ENCODE data around the gene PLA2G4D. TPM values are rescaled to one million over a fixed set of nuclear protein-coding genes. Genes with fewer than 3 reads are reported as not detected.
"Not testable (repeated sequence)": the region's sequence is repeated elsewhere in the genome, so short reads cannot be mapped to it uniquely, and the experiment has no call there.

PLA2G4D gene
- total RNA-seq, 2 experiments from 2014 or later: not detected

DNA sequence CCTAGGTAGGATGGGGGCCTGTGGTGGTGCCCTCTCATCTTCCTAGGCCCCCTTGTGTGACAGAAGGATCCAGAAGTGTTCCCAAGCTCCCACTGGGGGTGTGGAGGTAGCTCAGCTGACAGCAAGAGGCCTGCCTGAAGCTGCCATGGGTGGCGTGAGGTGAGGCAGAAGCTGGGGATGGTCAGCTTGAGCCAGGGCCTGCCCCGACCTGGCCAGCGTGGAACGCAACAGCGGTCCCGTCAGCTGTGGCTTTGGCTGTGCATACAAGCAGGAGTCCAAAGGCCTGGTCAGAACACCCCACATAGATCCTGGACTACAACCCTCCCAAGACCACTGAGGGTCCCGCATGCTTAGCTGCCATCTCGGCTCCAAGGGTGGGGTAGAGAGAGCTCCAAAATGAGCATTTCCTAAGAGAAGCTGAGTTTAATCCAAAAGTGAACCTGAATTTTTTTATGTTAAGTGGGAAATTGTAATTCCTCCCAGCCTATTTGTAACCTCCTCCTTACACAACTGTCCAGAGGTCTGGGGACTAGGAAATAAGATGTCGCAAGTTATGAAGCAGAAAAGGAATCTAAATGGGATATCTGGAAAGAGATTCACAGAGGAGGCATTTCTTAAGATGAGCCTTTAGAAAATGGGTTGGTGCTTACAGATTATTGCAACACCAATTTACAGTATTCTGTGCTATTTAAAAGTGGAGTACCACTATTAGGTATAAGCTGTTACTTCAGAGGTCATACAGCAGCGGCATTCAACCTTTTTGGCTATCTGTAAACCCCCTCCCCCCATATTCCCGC is 9.9 kb upstream of the PLA2G4D start:
- Mint-ChIP-seq H3K36me3 (ENCODE audit: low read depth) (no peaks in the 10 kb centered on the region), H3K27me3 (peaks cover 14% of the 10 kb centered on the region), H3K9me3 (ENCODE audit: low read depth) (no peaks in the 10 kb centered on the region), H3K4me1 (peaks cover 14% of the 10 kb centered on the region), H3K27ac (no peak overlapping the region), H3K4me3 (no peak overlapping the region)
- DNase-seq (no peak), ATAC-seq (no peak)
- ChIA-PET POLR2A (interaction anchor here (0.7 kb wide), 1 partner anchor 330 kb away, joined by 3 read pairs; the partner anchor contains the start of gene MAPKBP1), CTCF (no interaction called here)
- intact Hi-C loops (cut with DNase I, micrococcal nuclease): no loop called here

DNA sequence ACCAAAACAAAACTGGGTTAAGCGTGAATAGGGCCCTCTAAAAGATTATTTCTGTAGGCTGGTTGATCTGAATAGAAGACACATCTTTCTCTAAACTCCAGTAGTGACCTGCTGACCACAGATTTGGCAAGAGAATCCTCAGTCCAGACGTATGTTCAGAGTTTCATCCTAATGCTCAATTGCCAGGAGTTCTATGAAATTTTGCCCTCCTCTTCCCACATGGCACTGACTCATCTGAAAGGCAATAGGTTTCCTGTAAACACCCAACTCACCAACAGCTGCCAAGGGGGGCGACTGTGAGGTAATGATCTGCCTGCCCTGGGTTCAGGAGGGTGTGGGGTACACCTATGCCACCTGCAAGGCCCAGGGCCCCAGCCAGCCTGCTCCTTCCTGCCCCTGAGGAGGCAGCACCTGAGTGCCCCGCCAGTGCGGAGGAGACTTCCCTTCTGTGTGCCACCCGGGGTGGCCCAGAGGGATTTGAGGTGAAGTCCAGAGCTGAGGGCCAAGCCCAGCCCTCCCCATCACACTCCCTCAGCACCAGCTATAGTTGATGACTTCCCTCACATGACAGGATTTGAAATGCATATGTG is 8.4 kb upstream of the PLA2G4D start:
- ATAC-seq (no peak), DNase-seq (no peak)
- Mint-ChIP-seq H3K36me3 (ENCODE audit: low read depth) (no peaks in the 10 kb centered on the region), H3K27ac (no peak overlapping the region), H3K4me1 (peaks cover 6% of the 10 kb centered on the region), H3K27me3 (peaks cover 7% of the 10 kb centered on the region), H3K9me3 (ENCODE audit: low read depth) (no peaks in the 10 kb centered on the region), H3K4me3 (no peak overlapping the region)
- intact Hi-C loops (cut with DNase I, micrococcal nuclease): no loop called here
- CTCF ChIA-PET: interaction anchor here (0.6 to 0.7 kb wide), 2 partner anchors 8 to 113 kb away, joined by 3 to 5 read pairs; no protein-coding TSS in a partner anchor
- POLR2A ChIA-PET: no interaction called here

DNA sequence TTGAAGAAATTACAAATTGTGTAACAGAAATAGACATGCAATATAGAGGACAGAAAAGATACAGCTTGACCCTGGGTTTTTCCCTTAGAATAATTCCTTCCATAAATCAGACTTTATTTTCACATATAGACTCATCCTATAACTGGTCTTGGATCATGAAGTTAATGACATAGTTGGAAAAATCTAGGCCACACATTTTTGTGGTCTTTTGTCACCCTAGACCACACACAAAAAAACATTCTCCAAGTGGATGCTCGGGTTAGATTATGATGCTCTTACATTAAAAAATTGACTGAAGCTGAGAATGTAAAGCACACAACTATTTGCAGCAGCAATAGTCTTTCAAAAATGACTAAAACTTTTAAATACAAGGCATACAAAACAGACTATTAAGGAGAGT is 7.5 kb upstream of the PLA2G4D start:
- intact Hi-C loops (cut with DNase I, micrococcal nuclease): no loop called here
- no peaks in the 10 kb centered on the region for H3K36me3 Mint-ChIP-seq (ENCODE audit: low read depth)
- H3K27ac Mint-ChIP-seq: no peak overlapping the region
- ATAC-seq (no peak), DNase-seq (no peak)
- ChIA-PET POLR2A (no interaction called here), CTCF (interaction anchor here (0.6 kb wide), 1 partner anchor 9 kb away, joined by 3 read pairs; no protein-coding TSS in a partner anchor)
- H3K27me3 Mint-ChIP-seq: peaks cover 3% of the 10 kb centered on the region
- no peaks in the 10 kb centered on the region for H3K4me1 Mint-ChIP-seq
- no peak overlapping the region for H3K4me3 Mint-ChIP-seq
- no peaks in the 10 kb centered on the region for H3K9me3 Mint-ChIP-seq (ENCODE audit: low read depth)

DNA sequence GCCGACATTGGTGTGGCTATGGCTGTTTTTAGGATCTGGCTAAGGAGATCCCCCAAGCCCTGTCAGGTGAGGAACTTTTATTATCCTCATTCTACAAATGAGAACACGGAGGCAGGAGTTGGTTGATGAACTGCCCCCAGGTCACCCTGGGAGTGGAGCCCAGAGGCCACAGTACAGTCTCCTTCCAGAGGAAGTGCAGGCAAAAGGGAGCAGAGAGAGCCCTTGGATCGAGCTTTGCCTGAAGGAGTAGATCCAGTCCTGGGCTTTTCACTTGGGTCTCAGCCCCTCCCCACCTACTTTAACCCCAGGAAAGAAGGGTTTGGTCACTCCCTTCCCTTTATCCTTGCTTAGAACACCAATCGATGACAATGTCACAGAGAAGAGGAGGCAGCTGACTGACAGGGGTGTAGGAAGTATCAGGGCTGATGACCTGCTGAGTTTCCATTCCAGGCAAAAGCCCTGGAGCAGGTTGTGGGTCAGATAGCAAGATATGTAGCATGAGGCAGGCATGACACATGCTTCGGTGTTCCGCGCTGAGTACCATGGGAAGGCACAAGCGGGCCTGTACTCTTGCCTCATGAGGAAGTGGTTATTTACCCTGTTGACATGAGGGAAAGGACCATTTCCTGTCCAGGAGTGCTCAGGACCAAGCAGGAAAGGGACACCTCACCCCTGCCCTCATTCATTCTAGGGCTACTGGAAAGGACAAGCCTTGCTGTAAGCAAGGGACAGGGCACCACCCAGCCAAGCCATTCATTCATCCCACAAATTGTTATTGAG is 5.8 kb upstream of the PLA2G4D start:
- H3K36me3 Mint-ChIP-seq (ENCODE audit: low read depth): no peaks in the 10 kb centered on the region
- no peaks in the 10 kb centered on the region for H3K9me3 Mint-ChIP-seq (ENCODE audit: low read depth)
- CTCF ChIA-PET: no interaction called here
- ATAC-seq (no peak), DNase-seq (no peak)
- intact Hi-C loops (cut with DNase I, micrococcal nuclease): no loop called here
- no peak overlapping the region for H3K27ac Mint-ChIP-seq
- no peak overlapping the region for H3K4me3 Mint-ChIP-seq
- POLR2A ChIA-PET: no interaction called here
- no peaks in the 10 kb centered on the region for H3K4me1 Mint-ChIP-seq
- no peaks in the 10 kb centered on the region for H3K27me3 Mint-ChIP-seq

DNA sequence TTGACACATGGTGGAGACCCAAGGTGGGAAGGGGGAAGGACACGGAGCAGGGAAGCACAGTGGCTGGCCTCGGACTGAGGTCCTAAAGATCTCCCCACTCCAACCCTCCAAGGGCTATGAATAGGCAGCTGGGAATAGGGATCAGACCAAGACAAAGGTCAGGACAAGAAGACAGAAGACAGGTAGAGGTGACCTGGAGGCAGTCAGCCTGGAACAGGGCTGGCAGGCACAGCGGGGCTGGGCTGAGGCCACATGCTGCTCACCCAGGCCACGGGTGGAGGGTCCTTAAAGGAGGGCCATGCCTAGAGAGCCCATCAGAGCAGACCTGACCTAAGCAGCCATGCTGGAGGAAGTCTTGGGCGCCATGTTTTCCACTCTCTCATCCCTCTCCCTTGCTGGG is 2.7 kb upstream of the PLA2G4D start:
- Mint-ChIP-seq H3K36me3 (ENCODE audit: low read depth) (no peaks in the 10 kb centered on the region), H3K27me3 (no peaks in the 10 kb centered on the region), H3K27ac (no peak overlapping the region), H3K4me1 (peaks cover 2% of the 10 kb centered on the region), H3K4me3 (no peak overlapping the region), H3K9me3 (ENCODE audit: low read depth) (no peaks in the 10 kb centered on the region)
- POLR2A ChIA-PET: no interaction called here
- ATAC-seq (no peak), DNase-seq (no peak)
- intact Hi-C loops (cut with DNase I, micrococcal nuclease): no loop called here
- CTCF ChIA-PET: interaction anchor here (0.5 kb wide), 2 partner anchors 36 to 399 kb away, joined by 3 to 4 read pairs; no protein-coding TSS in a partner anchor

DNA sequence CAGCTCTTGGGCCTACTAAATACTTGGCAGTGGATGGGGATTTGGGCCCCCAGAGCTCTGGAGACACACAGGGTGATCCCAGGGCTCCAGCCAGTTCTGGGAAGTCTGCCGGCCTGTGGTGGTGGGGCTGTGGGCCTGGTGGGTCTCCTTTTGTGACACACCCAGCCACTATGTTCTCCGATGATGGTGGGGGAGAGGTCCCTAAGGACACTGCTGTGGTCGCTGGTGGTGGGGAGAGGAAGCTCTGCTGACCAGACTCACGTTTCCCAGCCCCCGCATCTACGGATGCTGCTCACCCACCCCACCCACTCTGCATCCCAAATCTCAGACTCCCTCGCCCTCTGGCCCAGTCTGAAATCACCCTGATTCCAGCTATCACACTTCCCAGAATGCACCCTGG is 396 bp downstream of the PLA2G4D start:
- POLR2A ChIA-PET: no interaction called here
- no peak for DNase-seq
- Mint-ChIP-seq H3K27ac (no peak overlapping the region), H3K4me3 (no peak overlapping the region), H3K9me3 (ENCODE audit: low read depth) (no peaks in the 10 kb centered on the region), H3K4me1 (peaks cover 4% of the 10 kb centered on the region), H3K27me3 (no peaks in the 10 kb centered on the region), H3K36me3 (ENCODE audit: low read depth) (no peaks in the 10 kb centered on the region)
- ATAC-seq: no peak
- intact Hi-C loops (cut with DNase I, micrococcal nuclease): no loop called here
- CTCF ChIA-PET: interaction anchor here (1.2 kb wide), 1 partner anchor 45 kb away, joined by 4 read pairs; no protein-coding TSS in a partner anchor

DNA sequence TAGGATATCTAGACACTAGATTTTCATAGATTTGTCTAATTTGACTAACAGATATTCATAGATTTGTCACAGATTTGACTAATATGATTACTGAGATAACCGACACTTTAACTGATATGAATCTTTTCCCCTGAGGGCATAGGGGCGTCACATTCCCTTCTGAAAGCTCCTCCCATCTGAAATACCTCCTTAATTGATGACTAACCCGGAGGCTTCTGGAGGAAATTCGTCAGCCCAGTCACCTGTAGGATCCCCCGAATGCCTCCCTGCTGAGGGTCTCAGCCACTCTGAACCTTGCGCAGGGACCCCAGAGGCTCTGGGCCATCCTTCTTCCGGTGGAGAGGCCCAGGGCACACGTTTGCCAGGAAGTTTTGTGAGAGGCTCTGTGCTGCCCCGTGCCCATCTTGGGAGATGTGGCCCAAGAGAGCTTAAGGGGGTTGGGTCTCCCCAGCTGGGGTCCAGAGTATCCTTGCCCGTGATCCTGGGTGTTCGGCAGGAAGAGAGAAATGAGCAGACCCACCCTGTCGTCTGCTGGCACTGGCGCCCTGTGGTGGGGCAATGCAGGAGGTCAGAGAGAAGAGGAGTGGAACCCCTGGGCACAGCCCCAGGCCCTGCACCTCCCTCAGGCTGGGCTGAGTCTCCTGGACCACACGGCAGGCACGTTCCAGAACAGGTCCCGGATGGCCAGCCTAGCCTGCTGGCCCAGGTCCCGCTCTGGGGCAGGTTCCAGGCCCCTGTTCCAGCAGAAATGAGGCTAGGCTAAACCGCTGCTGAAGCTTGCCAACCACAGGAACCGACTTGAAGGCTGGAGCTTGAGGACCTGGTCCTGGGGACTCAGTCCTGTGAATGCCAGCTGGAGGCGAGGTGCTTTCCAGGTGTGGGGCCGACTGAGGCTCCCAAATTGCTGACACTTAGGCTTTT is 1.7 kb downstream of the PLA2G4D start:
- Mint-ChIP-seq H3K9me3 (ENCODE audit: low read depth) (no peaks in the 10 kb centered on the region), H3K4me3 (no peak overlapping the region), H3K36me3 (ENCODE audit: low read depth) (no peaks in the 10 kb centered on the region), H3K27me3 (no peaks in the 10 kb centered on the region), H3K4me1 (peaks cover 4% of the 10 kb centered on the region), H3K27ac (no peak overlapping the region)
- no peak for DNase-seq
- ATAC-seq: peak; percentile 64
- CTCF ChIA-PET: interaction anchor here (0.7 to 0.9 kb wide), 3 partner anchors 9 to 102 kb away, joined by 3 to 5 read pairs (median 3); no protein-coding TSS in a partner anchor
- POLR2A ChIA-PET: no interaction called here
- intact Hi-C loops (cut with DNase I, micrococcal nuclease): no loop called here

DNA sequence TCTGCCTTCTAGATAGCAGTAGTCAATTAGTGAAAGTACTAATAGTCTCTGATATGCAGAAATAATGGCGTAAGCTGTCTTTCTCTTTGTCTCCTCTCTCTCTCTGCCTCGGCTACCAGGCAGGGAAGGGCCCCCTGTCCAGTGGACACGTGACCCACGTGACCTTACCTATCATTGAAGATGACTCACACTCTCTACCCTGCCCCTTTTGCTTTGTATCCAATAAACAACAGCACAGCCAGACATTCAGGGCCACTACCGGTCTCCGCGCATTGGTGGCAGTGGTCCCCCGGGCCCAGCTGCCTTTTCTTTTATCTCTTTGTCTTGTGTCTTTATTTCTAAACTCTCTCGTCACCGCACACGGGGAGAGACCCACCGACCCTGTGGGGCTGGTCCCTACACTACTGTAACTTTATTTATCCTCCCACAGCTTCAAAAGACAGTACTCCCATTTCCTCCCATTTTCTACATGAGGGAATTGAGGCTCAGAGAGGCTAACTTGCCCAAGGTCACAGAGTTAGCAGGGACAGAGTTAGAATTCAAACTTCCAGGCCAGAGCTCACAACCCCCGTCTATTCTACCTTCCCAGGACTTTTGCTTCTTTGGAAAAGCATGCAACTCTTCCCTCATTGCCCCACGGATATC is 2.5 kb downstream of the PLA2G4D start:
- H3K27ac Mint-ChIP-seq; H3K9me3 Mint-ChIP-seq (ENCODE audit: low read depth); intact Hi-C loops (cut with DNase I, micrococcal nuclease); H3K36me3 Mint-ChIP-seq (ENCODE audit: low read depth); H3K4me1 Mint-ChIP-seq; ATAC-seq; H3K27me3 Mint-ChIP-seq; POLR2A ChIA-PET; DNase-seq; H3K4me3 Mint-ChIP-seq: not testable (repeated sequence)
- CTCF ChIA-PET: interaction anchor here (0.7 to 1.2 kb wide), 3 partner anchors 8 to 101 kb away, joined by 3 to 5 read pairs (median 3); no protein-coding TSS in a partner anchor

DNA sequence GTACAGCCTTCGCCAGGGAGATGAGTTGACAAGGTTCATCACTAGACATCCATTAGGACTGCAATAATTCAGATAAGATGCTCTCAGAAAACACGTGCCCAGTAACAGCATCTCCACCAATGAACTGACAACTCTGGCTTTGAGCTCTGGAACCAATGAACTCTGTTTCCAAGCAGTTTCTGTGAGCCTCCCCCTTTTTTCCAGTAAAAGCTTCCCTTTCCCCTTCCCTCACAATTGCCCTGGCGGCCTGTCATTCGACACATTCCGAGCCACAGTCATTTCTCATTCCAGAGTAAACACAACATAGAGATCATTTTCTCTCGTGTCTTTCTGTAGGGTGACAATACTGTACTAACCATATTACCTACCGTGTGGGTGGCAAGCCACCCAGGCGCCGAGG is 3.6 kb downstream of the PLA2G4D start:
- intact Hi-C loops (cut with DNase I, micrococcal nuclease): no loop called here
- no peak for DNase-seq
- Mint-ChIP-seq H3K27me3 (no peaks in the 10 kb centered on the region), H3K36me3 (ENCODE audit: low read depth) (no peaks in the 10 kb centered on the region), H3K9me3 (ENCODE audit: low read depth) (no peaks in the 10 kb centered on the region), H3K27ac (no peak overlapping the region), H3K4me3 (no peak overlapping the region), H3K4me1 (peaks cover 4% of the 10 kb centered on the region)
- CTCF ChIA-PET: interaction anchor here (0.8 to 1.6 kb wide), 4 partner anchors 9 to 43 kb away, joined by 3 to 5 read pairs (median 3); no protein-coding TSS in a partner anchor
- no peak for ATAC-seq
- POLR2A ChIA-PET: no interaction called here

DNA sequence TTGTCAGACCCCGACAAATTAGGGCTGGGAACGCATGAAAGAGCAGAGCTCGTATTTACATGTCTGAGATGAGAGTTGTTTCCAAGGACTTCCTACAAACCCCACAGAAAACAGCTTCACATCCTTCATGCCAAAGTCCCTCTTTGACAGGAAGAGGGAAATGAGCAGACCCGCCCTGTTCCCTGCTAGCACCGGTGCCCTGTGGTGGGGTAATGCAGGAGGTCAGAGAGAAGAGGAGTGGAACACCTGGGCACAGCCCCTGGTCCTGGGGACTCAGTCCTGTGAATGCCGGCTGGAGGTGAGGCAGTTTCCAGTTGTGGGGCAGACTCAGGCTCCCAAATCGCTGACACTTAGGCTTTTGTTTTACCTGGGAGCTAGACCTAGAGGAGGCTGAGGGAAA is 4.0 kb downstream of the PLA2G4D start:
- no peaks in the 10 kb centered on the region for H3K9me3 Mint-ChIP-seq (ENCODE audit: low read depth)
- H3K36me3 Mint-ChIP-seq (ENCODE audit: low read depth): no peaks in the 10 kb centered on the region
- DNase-seq (no peak), ATAC-seq (no peak)
- H3K27ac Mint-ChIP-seq: no peak overlapping the region
- ChIA-PET POLR2A (no interaction called here), CTCF (interaction anchor here (0.6 to 1.6 kb wide), 4 partner anchors 8 to 1547 kb away, joined by 3 to 5 read pairs (median 4); no protein-coding TSS in a partner anchor)
- intact Hi-C loops (cut with DNase I, micrococcal nuclease): no loop called here
- no peaks in the 10 kb centered on the region for H3K27me3 Mint-ChIP-seq
- peaks cover 4% of the 10 kb centered on the region for H3K4me1 Mint-ChIP-seq
- H3K4me3 Mint-ChIP-seq: no peak overlapping the region
